RCC 7860 (cell line): ENCODE data around the gene OSM.

Experiments
- DNase-seq: peaks from one replicate; pipeline ENCODE4 v3.0.0-alpha.2; 2015; ENCODE audit warnings: low spot score
- FAIRE-seq: peaks from 2 replicates; lab custom pipeline; 2012; peaks lifted over from hg19 to GRCh38; lab: Jason Lieb, UNC

OSM gene

GRCh38 chr22:30265131-30265720, 1.4 kb downstream of the OSM start:
- DNase-seq: no peak
- no peak for FAIRE-seq

GRCh38 chr22:30263883-30264282, 2.8 kb downstream of the OSM start:
- FAIRE-seq (no peak), DNase-seq (no peak)

- DNase-seq: peak; percentile 45
- no peak for FAIRE-seq
Observed at GRCh38 chr22:30262917-30263741, 3.5 kb downstream of the OSM start.

GRCh38 chr22:30262112-30262511, 4.5 kb downstream of the OSM start:
- no peak for DNase-seq
- FAIRE-seq: no peak

GRCh38 chr22:30261134-30261533, 5.5 kb downstream of the OSM start:
- no peak for FAIRE-seq

GRCh38 chr22:30260682-30261081, 6.0 kb downstream of the OSM start:
- DNase-seq (no peak), FAIRE-seq (no peak)

More at GRCh38 chr22:30261134-30261533, 5.5 kb downstream of the OSM start:
- peak; percentile 29 for DNase-seq

- FAIRE-seq: no peak
- no peak for DNase-seq
Observed at GRCh38 chr22:30260276-30260675, 6.4 kb downstream of the OSM start.

- peak; percentile 85 for DNase-seq
- FAIRE-seq: peak; percentile 57
Observed at GRCh38 chr22:30254314-30254713, 12.3 kb downstream of the OSM start.

GRCh38 chr22:30253205-30253852, 13.3 kb downstream of the OSM start:
- peak; percentile 84 for FAIRE-seq
- DNase-seq: peak; percentile 97

GRCh38 chr22:30252411-30253204, 14.0 kb downstream of the OSM start:
- peak; percentile 79 for DNase-seq

GRCh38 chr22:30251711-30252110, 14.9 kb downstream of the OSM start:
- DNase-seq: peak; percentile 92
- FAIRE-seq: peak; percentile 86

More at GRCh38 chr22:30252411-30253204, 14.0 kb downstream of the OSM start:
- peak; percentile 68 for FAIRE-seq

GRCh38 chr22:30250661-30251267, 15.9 kb downstream of the OSM start:
- FAIRE-seq: peak; percentile 83
- peak; percentile 96 for DNase-seq

- FAIRE-seq (no peak), DNase-seq (no peak)
Observed at GRCh38 chr22:30250039-30250565, 16.5 kb downstream of the OSM start.

GRCh38 chr22:30249049-30250038, 17.3 kb downstream of the OSM start:
- no peak for FAIRE-seq

GRCh38 chr22:30248484-30248883, 18.2 kb downstream of the OSM start:
- FAIRE-seq: no peak

More at GRCh38 chr22:30249049-30250038, 17.3 kb downstream of the OSM start:
- no peak for DNase-seq

GRCh38 chr22:30247974-30248373, 18.7 kb downstream of the OSM start:
- FAIRE-seq (no peak), DNase-seq (no peak)

More at GRCh38 chr22:30248484-30248883, 18.2 kb downstream of the OSM start:
- DNase-seq: no peak

GRCh38 chr22:30247561-30247960, 19.1 kb downstream of the OSM start:
- no peak for DNase-seq

GRCh38 chr22:30246814-30247376, 19.8 kb downstream of the OSM start:
- no peak for FAIRE-seq
- DNase-seq: no peak

More at GRCh38 chr22:30247561-30247960, 19.1 kb downstream of the OSM start:
- no peak for FAIRE-seq
